Lung (tissue), 12 donors: ENCODE data around the gene NINJ1. TPM values are rescaled to one million over a fixed set of nuclear protein-coding genes. Genes with fewer than 3 reads are reported as not detected.

Source experiments
- ATAC-seq: fragments of 200-7000 bp; cut with Tn5 transposase; one replicate; pipeline ENCODE4 v1.9.1; 2020; ENCODE audit warnings: moderate number of reproducible peaks; ENCODE audit not compliant: insufficient read depth, low FRiP score
- DNase-seq, 3 donors: peaks; one replicate each; pipeline ENCODE4 v3.0.0-alpha.2; 2013 to 2017
- H3K27ac ChIP-seq, 2 donors: one replicate each; pipeline ENCODE4 v1.5.1; 2013; ENCODE audit warnings: mild to moderate bottlenecking in 2 of 2, moderate library complexity in 2 of 2, control low read depth in 1 of 2, inconsistent platforms in 1 of 2, low read depth in 1 of 2, low read length in 1 of 2
- H3K27me3 ChIP-seq, 3 donors: one replicate each; pipeline ENCODE4 v1.5.1; 2013; ENCODE audit warnings: low read length in 2 of 3; ENCODE audit not compliant: control insufficient read depth in 3 of 3, insufficient read depth in 3 of 3
- H3K36me3 ChIP-seq, 4 donors: one replicate each; pipeline ENCODE4 v1.5.1; 2013; ENCODE audit warnings: low read length in 4 of 4, mild to moderate bottlenecking in 1 of 4, moderate library complexity in 1 of 4; ENCODE audit not compliant: control insufficient read depth in 4 of 4, insufficient read depth in 4 of 4
- H3K4me1 ChIP-seq, 5 donors: one replicate each; pipeline ENCODE4 v1.5.1; 2013; ENCODE audit warnings: low read length in 5 of 5, mild to moderate bottlenecking in 2 of 5, moderate library complexity in 1 of 5; ENCODE audit not compliant: control insufficient read depth in 5 of 5, insufficient read depth in 5 of 5
- H3K4me3 ChIP-seq: one replicate; pipeline ENCODE4 v1.5.1; 2013; ENCODE audit warnings: mild to moderate bottlenecking, control low read depth, moderate library complexity
- H3K9ac ChIP-seq, 2 donors: one replicate each; pipeline ENCODE4 v1.5.1; 2013; ENCODE audit warnings: low read length in 2 of 2, control low read depth in 1 of 2; ENCODE audit not compliant: insufficient read depth in 1 of 2
- H3K9me3 ChIP-seq, 4 donors: one replicate each; pipeline ENCODE4 v1.5.1; 2013; ENCODE audit warnings: low read length in 3 of 4, mild to moderate bottlenecking in 1 of 4, moderate library complexity in 1 of 4; ENCODE audit not compliant: control insufficient read depth in 4 of 4, insufficient read depth in 3 of 4
- WGBS, 2 donors: extraction: QIAGEN DNeasy Blood & Tissue Kit; methylation state at CpG; one replicate each; pipeline ENCODE4 v1.1.7; 2013; 5-methylcytosine and 5-hydroxymethylcytosine counted together
- polyA plus RNA-seq, 2 donors: library from polyadenylated mRNA; stranded (reverse); fragments of 200-250 nt; gene quantifications; one replicate each; pipeline ENCODE4 v1.2.1, GENCODE V29; 2013
- total RNA-seq, 2 donors: library from RNA; depleted of rRNA in 1 of 2; stranded (reverse); fragments of >200 nt in 1 of 2; gene quantifications; one replicate each; pipeline ENCODE4 v1.2.1, GENCODE V29; 2014 to 2021
- TF ChIP-seq, protein P1 (sequence below): IDR thresholded peaks from 2 replicates; pipeline ENCODE4 v1.5.1; 2012; ENCODE audit warnings: mild to moderate bottlenecking; ENCODE audit errors: control extremely low read depth, extremely low read depth
- donor health status: control.
- donor health status: control.
- donor health status: Bipolar disorder and iron deficiency.
- donor health status: healthy.
- donor health status: DM: yes; HTN: yes; CAD: no.

Gene NINJ1
- total and polyA plus RNA-seq, 4 donors: 44.3 to 324 (median 50.5) TPM

DNA sequence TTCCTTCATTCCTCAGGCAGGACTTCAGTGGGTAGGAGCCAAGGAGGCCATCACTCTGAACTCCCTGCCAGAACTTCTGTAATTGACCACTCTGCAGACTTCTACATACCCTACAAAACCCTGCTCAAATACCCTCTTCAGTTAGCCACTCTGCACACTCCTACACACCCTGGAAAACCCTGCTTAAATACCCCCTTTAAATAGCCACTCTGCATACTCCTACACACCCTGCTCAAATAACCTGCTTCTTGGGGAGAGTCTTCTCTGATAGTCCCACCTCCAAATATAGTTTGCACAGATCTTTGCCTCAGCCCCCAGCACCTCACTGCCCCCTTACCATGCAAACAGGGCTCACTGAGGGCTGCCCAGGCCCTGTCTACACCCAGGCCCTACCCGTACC is 56.7 kb downstream of the NINJ1 start:
- ATAC-seq (no peak), DNase-seq (no peak)
- Histone ChIP-seq H3K9me3 (no peaks in the 10 kb centered on the region), H3K9ac (no peak overlapping the region), H3K27me3 (no peaks in the 10 kb centered on the region), H3K36me3 (no peaks in the 10 kb centered on the region), H3K4me3 (no peak overlapping the region), H3K27ac (no peak overlapping the region), H3K4me1 (peaks cover 0 to 7% (median 3%) of the 10 kb centered on the region in 5 donors)
- WGBS, 2 donors: 100% methylated on average over 1 of the region's 1 CpG
- TF ChIP-seq, protein P1, sequence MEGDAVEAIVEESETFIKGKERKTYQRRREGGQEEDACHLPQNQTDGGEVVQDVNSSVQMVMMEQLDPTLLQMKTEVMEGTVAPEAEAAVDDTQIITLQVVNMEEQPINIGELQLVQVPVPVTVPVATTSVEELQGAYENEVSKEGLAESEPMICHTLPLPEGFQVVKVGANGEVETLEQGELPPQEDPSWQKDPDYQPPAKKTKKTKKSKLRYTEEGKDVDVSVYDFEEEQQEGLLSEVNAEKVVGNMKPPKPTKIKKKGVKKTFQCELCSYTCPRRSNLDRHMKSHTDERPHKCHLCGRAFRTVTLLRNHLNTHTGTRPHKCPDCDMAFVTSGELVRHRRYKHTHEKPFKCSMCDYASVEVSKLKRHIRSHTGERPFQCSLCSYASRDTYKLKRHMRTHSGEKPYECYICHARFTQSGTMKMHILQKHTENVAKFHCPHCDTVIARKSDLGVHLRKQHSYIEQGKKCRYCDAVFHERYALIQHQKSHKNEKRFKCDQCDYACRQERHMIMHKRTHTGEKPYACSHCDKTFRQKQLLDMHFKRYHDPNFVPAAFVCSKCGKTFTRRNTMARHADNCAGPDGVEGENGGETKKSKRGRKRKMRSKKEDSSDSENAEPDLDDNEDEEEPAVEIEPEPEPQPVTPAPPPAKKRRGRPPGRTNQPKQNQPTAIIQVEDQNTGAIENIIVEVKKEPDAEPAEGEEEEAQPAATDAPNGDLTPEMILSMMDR: no peak

DNA sequence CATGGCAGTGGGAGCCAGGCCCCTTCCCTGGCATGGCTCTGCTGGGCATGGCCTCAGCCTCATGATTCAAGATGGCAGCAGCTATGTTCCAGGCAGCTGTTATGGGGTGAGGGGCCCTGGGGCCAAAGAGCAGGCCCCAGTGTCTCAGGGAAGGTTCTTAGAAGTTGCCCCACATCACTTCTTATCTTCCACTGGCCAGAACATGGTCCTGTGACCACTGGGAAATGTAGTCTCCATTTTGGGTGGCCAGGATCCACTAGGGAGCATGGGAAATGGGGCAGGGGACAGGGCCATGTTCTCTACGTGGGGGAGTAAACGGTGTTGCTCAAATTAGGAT is 57.3 kb downstream of the NINJ1 start:
- TF ChIP-seq, protein P1: no peak
- H3K4me3 ChIP-seq: no peak overlapping the region
- no peak overlapping the region for H3K27ac ChIP-seq
- no peak overlapping the region for H3K9ac ChIP-seq
- H3K27me3 ChIP-seq: no peaks in the 10 kb centered on the region
- H3K4me1 ChIP-seq: peaks cover 0 to 10% (median 6%) of the 10 kb centered on the region in 5 donors
- DNase-seq: no peak
- H3K9me3 ChIP-seq: no peaks in the 10 kb centered on the region
- no peak for ATAC-seq
- WGBS, 2 donors: 96 to 99% methylated on average over 2 of the region's 2 CpGs
- H3K36me3 ChIP-seq: no peaks in the 10 kb centered on the region

DNA sequence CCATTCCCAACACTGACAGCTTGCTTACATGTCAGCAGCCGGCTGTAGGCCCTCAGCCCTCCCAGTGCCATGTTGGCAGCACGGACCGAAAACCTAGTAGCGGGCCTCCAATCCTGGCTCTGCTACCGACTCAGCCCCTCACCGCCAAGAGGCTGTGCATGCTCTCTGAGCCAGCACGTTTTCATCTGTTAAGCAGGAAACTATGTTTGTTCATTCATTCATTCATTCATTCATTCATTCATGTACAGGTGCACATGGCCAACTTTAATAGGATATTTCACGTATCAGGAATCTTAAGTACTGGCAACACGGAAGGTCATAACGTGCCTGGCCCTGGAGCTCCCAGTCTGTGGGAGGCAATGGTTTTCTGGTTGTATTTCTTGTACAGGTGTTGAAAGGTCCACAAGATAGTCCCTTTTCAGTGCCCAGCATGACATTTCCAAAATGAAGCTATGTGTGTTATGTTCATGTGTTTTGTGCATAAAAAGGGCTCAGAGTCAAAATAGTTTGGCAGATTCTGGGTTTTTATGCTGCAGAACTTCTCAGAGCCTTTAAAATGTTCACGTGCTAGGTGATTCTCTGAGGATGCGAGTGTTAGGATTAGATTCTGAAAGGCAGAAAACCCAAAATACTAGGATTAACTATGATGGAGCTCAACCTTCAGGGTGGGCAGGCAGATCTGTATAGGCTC is 57.8 kb downstream of the NINJ1 start:
- Histone ChIP-seq H3K4me1 (peaks cover 0 to 10% (median 6%) of the 10 kb centered on the region in 5 donors), H3K9ac (no peak overlapping the region), H3K9me3 (no peaks in the 10 kb centered on the region), H3K36me3 (no peaks in the 10 kb centered on the region), H3K27me3 (no peaks in the 10 kb centered on the region), H3K27ac (no peak overlapping the region), H3K4me3 (no peak overlapping the region)
- 90 to 92% methylated on average over 12 of the region's 12 CpGs for WGBS, 2 donors
- TF ChIP-seq, protein P1: no peak
- DNase-seq: no peak
- ATAC-seq: no peak

DNA sequence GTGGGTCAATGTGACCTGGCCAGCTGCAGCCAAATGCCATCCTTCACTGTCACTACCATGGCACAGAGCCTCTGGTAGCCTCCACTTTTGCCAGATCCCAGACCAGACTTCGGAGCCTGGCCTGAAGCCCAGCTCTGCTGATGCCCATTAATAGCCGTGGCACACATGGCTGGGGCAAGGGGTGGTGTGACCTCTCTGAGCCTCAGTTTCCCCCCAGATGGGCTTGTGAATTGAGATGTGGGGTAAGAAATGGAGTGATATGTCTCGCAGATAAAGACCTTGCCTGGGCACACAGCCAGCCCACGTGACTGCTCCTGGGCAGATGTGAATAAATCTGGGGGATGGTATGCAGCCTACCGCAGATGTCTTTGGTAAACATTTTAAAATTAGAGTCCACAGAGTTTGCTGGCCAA is 61.7 kb downstream of the NINJ1 start:
- Histone ChIP-seq H3K9me3 (peaks cover 0 to 4% (median 0%) of the 10 kb centered on the region in 4 donors), H3K27ac (no peak overlapping the region), H3K4me1 (peaks cover 0 to 10% (median 6%) of the 10 kb centered on the region in 5 donors), H3K4me3 (no peak overlapping the region), H3K36me3 (no peaks in the 10 kb centered on the region), H3K9ac (no peak overlapping the region), H3K27me3 (no peaks in the 10 kb centered on the region)
- TF ChIP-seq, protein P1: no peak
- DNase-seq (peak; percentile 76 to 82 (median 80)), ATAC-seq (no peak)
- WGBS, 2 donors: 44 to 48% methylated on average over 5 of the region's 5 CpGs
